IMR-90 (cell line): Measurements from ENCODE around the gene TAL1.

Source experiments
- BHLHE40 ChIP-seq: fragments of 150-350 bp; IDR thresholded peaks from 2 replicates; pipeline ENCODE4 v1.6.1; 2016; ENCODE audit warnings: mild to moderate bottlenecking, low read depth, low read length
- MAFK ChIP-seq: IDR thresholded peaks from 2 replicates; pipeline ENCODE4 v1.6.1; 2012; ENCODE audit warnings: low read depth, low read length, improper control_type of control experiment
- POLR2A ChIP-seq: IDR thresholded peaks from 2 replicates; pipeline ENCODE4 v1.6.1; 2012; ENCODE audit warnings: mild to moderate bottlenecking, low read depth, low read length
- RCOR1 ChIP-seq: IDR thresholded peaks from 2 replicates; pipeline ENCODE4 v1.6.1; 2012; ENCODE audit warnings: mild to moderate bottlenecking, low read length, improper control_type of control experiment; ENCODE audit not compliant: insufficient replicate concordance
- RFX5 ChIP-seq: IDR thresholded peaks from 2 replicates; pipeline ENCODE4 v1.8.0; 2012; ENCODE audit warnings: low read depth, mild to moderate bottlenecking, low read length, moderate library complexity
- TF ChIP-seq, protein P1 (sequence below): conservative IDR thresholded peaks from 2 replicates; pipeline ENCODE4 v1.5.1; 2012; ENCODE audit warnings: mild to moderate bottlenecking, low read depth, low read length, improper control_type of control experiment
- TF ChIP-seq, protein P2 (sequence below): fragments of 150-350 bp; IDR thresholded peaks from 2 replicates; pipeline ENCODE4 v1.6.1; 2016; ENCODE audit warnings: low read depth, mild to moderate bottlenecking, low read length, moderate library complexity, borderline replicate concordance

DNA sequence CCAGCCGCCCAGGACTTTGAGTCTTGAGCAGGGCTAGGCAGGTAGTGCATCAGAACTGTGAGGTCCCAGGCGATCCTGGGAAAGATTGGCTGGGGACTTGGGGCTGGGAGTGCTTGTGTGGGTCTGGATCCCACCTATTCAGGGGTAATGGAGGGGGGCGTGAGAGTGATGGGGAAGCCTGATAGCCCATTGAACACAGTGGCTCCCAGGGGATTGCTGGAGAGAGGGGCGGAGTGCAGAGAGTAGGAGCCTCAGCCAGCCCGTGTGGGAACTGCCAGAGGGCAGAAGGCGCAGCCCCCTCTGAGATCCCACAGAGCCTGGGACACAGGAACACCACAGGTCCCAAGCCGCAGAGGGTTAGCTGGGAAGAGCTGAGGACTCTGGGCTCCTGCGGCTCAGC lies 22.9 kb downstream of the TAL1 start:
- TF ChIP-seq, protein P1, sequence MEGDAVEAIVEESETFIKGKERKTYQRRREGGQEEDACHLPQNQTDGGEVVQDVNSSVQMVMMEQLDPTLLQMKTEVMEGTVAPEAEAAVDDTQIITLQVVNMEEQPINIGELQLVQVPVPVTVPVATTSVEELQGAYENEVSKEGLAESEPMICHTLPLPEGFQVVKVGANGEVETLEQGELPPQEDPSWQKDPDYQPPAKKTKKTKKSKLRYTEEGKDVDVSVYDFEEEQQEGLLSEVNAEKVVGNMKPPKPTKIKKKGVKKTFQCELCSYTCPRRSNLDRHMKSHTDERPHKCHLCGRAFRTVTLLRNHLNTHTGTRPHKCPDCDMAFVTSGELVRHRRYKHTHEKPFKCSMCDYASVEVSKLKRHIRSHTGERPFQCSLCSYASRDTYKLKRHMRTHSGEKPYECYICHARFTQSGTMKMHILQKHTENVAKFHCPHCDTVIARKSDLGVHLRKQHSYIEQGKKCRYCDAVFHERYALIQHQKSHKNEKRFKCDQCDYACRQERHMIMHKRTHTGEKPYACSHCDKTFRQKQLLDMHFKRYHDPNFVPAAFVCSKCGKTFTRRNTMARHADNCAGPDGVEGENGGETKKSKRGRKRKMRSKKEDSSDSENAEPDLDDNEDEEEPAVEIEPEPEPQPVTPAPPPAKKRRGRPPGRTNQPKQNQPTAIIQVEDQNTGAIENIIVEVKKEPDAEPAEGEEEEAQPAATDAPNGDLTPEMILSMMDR, result no peak
- TF ChIP-seq POLR2A (no peak), BHLHE40 (no peak), MAFK (no peak), RCOR1 (no peak), RFX5 (no peak)
- TF ChIP-seq, protein P2, sequence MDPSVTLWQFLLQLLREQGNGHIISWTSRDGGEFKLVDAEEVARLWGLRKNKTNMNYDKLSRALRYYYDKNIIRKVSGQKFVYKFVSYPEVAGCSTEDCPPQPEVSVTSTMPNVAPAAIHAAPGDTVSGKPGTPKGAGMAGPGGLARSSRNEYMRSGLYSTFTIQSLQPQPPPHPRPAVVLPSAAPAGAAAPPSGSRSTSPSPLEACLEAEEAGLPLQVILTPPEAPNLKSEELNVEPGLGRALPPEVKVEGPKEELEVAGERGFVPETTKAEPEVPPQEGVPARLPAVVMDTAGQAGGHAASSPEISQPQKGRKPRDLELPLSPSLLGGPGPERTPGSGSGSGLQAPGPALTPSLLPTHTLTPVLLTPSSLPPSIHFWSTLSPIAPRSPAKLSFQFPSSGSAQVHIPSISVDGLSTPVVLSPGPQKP, result no peak
